GM19351 (cell line): ENCODE data around the gene PDE4A.

Experiments used
- ATAC-seq: cut with Tn5 transposase; IDR thresholded peaks from one replicate; pipeline ENCODE4 v1.9.1; 2021; ENCODE audit warnings: mild to moderate bottlenecking, moderate library complexity; ENCODE audit not compliant: unreplicated experiment

Gene PDE4A

DNA sequence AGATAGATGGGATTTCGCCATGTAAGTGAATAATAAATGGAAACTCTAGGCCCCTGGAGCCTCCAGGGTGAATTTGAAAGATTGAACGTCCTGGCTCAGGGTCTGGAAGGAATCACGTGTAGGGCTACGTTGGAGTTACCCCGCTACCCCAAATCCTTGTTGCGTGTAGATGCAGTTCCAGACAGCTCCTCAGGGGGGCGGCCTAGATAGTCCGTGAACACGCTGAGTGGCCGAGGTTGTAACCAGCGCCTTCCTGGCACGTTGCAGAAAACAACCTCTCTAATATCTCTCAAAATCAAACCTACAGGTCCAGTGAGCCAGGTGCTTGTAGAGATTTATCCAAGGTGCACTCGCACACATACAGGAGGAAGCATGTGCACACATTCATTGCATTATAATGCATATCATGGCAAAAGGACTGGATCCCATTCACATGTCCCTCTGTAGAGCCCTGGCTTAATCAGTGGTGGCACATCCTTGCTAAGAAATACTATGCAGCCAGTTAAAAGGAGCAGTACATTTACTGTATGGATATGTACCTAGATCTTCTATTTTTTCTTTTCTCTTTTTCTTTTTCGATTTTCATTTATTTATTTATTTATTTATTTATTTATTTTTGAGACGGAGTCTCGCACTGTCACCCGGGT lies 85.4 kb downstream of the PDE4A start:
- no peak for ATAC-seq

DNA sequence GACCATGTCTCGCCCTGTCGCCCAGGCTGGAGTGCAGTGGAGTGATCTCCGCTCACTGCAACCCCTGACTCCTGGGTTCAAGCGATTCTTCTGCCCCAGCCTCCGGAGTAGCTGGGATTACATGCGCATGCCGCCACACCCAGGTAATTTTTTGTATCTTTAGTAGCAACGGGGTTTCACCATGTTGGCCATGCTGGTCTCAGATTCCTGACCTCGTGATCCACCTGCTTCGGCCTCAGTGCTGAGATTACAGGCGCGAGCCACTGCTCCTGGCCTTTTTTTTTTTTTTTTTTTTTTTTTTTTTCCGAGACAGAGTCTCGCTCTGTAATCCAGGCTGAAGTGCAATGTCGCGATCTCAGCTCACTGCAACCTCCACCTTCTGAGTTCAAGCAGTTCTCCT lies 87.7 kb downstream of the PDE4A start:
- no peak for ATAC-seq

DNA sequence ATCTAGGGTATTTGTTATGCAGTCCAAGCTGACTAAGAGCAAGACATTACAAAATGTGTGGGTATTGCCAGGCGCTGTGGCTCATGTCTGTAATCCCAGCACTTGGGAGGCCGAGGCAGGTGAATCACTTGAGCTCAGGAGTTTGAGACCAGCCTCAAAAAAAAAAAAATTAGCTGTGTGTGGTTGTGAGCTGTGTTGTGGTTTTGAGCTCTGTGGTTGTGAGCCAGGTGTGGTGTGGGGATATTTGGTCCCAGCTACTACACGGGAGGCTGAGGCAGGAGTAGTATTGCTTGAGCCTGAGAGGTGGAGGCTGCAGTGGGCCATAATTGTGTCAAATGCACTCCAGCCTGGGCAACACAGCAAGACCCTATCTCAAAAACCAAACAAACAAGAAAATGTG lies 88.4 kb downstream of the PDE4A start:
- no peak for ATAC-seq

DNA sequence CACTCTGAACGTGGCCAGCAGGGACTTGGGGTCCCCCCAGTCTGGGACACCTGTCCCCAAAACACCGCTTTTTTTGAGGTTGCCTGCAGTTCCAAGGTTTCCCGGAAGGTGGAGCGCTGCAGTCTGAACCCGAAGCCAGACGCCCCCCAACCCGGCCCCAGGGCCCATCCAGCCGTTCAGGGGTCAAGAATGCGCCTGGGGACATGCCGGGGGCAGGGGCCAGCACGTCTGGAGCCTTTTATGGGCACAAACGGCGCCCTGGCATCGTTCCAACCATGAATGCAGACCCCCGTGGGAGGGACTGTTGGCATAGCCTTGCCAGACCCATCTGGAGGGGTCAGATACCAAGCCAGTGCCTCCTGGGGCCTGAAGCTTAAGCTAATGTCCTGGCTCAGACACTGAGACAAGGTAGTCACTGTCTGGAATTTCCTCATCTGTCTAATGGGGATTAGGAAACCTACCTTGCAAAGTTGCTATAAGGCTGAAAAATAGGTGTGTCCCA lies 90.0 kb downstream of the PDE4A start:
- ATAC-seq: no peak

DNA sequence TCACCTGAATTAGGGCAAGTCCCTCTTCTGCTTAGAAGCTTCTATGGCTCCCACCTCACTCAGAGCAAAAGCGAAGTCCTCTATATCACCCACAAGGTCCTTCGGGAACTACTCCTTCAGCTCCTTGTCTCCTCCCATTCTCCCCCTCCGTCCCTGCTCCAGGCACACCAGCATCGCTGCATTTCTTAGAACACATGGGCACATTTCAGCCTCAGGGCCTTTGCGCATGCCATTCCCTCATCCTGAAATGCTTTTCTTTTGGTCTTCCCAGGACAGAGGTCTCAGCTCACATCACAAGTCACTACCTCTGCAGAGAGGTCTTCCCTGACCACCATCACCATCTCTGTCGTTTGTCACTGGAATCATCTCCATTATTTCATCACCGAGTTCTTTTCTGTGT lies 92.9 kb downstream of the PDE4A start:
- no peak for ATAC-seq

DNA sequence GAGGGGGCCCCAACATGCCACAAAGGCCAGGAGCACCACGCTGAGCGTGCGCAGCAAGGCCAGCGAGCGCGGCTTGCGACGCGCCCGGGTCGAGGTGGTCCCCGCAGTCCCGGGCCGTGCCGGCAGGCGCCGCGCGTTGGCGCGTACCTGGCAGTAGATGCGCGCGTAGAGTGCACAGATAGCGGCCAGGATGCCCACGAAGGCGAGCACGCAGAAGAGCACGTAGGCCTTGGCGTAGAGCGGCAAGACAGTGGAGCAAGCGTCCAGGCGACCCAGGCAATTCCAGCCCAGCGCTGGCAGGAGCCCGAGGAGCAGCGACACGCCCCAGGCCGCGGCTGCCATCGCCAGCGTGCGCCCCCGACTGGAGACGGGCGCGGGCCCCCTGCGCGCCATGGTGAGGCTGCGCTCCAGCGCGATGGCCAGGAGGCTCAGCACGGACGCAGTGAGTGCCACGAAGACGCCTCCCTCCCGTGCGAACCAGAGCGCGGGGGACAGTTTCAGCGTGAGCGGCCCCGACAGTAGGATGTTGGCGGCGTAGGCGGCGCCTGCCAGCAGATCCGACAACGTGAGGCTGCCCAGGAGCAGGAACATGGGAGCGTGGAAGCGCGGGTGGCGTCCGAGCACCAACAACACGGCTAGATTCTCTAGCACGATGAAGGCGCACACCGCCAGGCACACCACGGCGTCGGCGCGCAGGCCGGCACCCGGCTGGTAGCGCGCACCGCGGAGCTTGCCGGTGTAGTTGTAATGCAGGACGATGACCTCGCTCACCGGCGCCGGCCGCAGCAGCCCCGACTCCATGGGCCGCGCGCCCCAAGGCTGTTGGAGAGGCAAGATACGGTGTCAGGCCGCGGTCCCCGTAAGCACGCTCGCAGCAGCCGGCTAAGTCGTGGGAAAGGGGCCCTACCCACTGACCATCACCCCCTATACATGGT lies 94.1 kb downstream of the PDE4A start:
- no peak for ATAC-seq

DNA sequence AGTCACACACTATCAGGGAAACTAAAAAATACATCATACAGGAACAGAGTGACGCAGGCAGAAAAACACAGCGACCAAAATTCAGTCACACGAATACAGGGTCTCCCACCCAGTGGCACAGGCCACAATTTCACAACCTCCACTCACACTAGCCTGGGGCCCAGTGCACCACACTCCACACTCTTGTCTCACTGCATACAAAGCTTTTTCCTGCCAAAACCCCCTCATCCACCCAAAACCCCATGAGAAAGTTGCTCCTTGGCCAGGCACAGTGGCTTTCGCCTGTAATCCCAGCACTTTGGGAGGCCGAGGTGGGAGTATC lies 95.7 kb downstream of the PDE4A start:
- no peak for ATAC-seq

DNA sequence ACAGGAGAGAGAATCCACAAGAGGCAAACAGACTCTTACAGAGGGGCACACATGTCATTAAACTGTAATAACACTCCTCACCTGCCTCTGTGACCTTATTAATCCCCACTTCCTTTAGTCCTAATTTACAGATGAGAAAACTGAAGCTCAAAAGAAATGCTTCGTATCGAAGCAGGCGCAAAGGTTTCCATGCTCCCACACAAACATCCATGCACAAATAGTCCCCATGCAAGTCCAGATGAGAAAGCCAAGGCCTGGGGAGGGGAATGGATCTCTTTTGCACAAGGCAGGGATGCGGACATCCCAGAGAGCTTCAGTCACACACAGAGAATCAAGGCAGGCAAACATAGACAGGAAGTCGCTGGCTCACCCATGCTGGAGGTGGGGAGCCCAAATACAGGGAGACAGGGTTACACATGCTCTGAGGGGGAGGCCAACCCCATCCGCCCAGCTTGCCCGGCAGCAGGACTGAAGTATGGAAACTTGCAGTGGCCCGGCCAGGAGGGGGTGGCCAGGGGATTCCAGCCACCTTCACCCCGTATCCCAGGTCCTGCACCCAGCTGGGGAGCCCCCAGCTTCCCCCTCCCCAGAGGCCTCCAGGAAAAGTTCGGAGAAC lies 96.4 kb downstream of the PDE4A start:
- no peak for ATAC-seq

DNA sequence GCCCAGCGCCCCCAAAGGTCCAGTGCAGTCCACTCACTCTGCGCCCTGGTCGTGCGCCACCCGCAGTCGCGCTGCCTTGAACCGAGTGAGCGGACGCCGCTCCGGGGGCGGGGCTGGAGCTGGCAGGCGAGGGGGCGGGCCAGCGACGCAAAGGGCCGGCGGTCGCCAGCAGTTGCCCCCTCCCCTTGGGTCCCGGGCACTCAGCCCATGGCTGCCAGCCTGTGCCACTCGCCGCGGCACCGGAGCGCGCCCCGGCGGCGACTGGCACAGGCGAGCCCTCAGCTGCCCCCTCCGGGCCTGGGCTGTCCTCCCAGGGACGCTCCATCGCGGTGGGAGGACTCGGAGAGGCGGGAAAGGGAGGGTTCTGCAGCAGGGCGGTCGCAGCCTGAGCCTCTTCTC lies 97.0 kb downstream of the PDE4A start, which contains the start of gene S1PR5:
Gene S1PR5 (minus strand): TSS at position 87 of the 399 bp plus-strand sequence. CDS start 2,436 bp downstream, outside the sequence.
- no peak for ATAC-seq

DNA sequence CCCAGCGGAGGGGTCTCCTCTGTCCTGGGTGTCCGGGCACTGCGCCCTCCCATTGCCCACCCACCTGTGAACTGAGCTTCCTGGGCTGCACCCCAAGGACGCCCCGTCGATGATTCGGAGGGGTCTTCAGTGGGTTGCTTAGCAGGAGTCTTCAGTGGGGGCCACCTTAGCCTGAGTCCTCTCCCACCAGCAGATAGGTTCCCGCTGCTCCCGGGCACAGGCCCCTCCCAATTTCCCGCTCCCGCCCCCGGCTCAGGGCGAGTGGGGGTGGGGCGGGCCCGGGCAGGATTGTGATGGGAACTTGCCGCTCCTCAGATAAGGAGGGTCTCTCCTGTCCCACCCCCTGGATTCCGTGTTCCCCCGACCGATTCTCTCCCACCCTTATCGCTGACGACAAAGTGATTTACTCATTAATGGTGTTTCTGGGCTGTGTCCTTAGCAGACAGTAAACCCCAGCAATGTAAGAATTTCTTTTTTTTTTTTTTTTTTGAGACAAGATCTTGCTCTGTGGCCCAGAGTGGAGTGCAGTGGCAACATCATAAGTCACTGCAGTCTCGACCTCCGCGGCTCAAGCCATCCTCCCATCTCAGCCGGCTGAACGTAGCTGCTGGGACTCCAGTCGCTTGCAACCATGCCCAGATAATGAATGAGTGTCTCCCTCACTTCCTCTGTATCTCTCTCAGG lies 97.6 kb downstream of the PDE4A start:
- ATAC-seq: no peak

DNA sequence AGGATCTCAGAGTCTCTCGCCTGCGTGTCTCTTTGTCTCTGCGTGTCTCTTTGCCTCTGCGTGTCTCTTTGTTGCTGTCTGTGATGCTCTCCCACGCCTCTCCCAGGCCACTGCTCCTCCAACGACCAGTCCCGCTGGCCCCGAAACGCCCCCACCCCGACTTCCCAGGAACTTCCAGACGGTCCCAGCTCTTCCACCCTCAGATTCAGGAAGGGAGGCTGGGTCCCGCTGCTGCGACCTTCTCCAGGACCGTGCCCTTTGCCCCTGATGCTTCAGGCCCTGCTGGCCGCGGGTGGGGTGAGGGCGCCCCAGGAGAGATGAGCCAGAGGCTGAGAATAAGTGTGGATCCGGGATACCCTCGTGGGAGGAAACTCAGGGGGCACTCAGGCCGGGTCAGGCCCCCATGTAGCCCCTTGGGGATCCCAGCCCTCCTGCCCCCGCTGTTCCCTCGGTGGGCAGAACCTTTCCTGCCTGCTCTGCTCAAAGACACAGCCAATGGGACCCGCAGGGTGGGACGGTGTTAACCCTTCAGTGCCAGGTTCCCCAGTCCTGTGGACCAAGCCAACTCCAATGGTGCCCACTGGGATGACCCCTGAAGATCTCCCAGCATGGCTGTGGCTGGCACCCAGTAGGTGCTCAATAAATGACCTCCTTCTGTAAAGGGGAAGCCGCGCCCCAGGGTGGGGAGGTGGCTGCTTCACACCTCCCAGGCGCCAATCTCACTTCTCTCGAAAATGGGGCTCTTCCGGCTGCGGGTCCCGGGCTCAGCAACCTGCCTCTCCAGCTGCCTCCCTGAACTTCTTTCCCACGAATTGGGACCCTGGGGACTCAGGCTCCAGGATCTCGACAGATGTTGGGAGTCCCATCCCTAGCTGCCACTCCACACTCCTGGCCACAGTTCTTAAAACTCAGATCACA lies 98.4 kb downstream of the PDE4A start:
- no peak for ATAC-seq
